Measurements from ENCODE around the gene KIAA1614.
A peak's percentile ranks its signal among the peaks of the same experiment; 100 is the strongest.
"Not testable (repeated sequence)": the region's sequence is repeated elsewhere in the genome, so short reads cannot be mapped to it uniquely, and the experiment has no call there.

Gene KIAA1614

GRCh38 chr1:180966312-180966711 is 53.6 kb downstream of the KIAA1614 start:
- no peak for DNase-seq

GRCh38 chr1:180966744-180967536 is 54.2 kb downstream of the KIAA1614 start:
- no peak for DNase-seq

GRCh38 chr1:180967558-180967957 is 54.9 kb downstream of the KIAA1614 start:
- no peak for DNase-seq

- DNase-seq = not testable (repeated sequence)
Observed at GRCh38 chr1:180968834-180969233, 56.1 kb downstream of the KIAA1614 start.

- DNase-seq = no peak
Observed at GRCh38 chr1:180969434-180969833, 56.7 kb downstream of the KIAA1614 start.

- DNase-seq = no peak
Observed at GRCh38 chr1:180970333-180971079, 57.8 kb downstream of the KIAA1614 start.

- DNase-seq = no peak
Observed at GRCh38 chr1:180971273-180971997, 58.7 kb downstream of the KIAA1614 start.

- DNase-seq = no peak
Observed at GRCh38 chr1:180973369-180973768, 60.7 kb downstream of the KIAA1614 start.

- DNase-seq = no peak
Observed at GRCh38 chr1:180974236-180974635, 61.5 kb downstream of the KIAA1614 start.

- DNase-seq = no peak
Observed at GRCh38 chr1:180975551-180975950, 62.9 kb downstream of the KIAA1614 start.

- no peak for DNase-seq
Observed at GRCh38 chr1:180976191-180976590, 63.5 kb downstream of the KIAA1614 start.

GRCh38 chr1:180976732-180977357 is 64.1 kb downstream of the KIAA1614 start:
- no peak for DNase-seq

- DNase-seq = peak; percentile 49
Observed at GRCh38 chr1:180981596-180982387, 69.1 kb downstream of the KIAA1614 start.

- DNase-seq = no peak
Observed at GRCh38 chr1:180982422-180982821, 69.7 kb downstream of the KIAA1614 start.

- DNase-seq = no peak
Observed at GRCh38 chr1:180988253-180988752, 75.6 kb downstream of the KIAA1614 start.

GRCh38 chr1:180994262-180994661 is 81.6 kb downstream of the KIAA1614 start:
- peak; percentile 31 for DNase-seq

- DNase-seq = no peak
Observed at GRCh38 chr1:180997843-180998504, 85.3 kb downstream of the KIAA1614 start.

Data from stimulated activated CD8-positive, alpha-beta memory T cell treated with anti-CD3 and anti-CD28 coated beads, Interleukin-4, amount 100 ng/mL, for 48 hours (primary cell).